ENCODE measurements around the gene MRAS. TPM values are rescaled to one million over a fixed set of nuclear protein-coding genes. Genes with fewer than 3 reads are reported as not detected.

Gene MRAS
- total and polyA plus RNA-seq, 2 of the 13 experiments (the other 11 are each of a cell fraction or from before 2014, with no cell fraction given): 8.8 to 36.2 TPM

GRCh38 chr3:138450181-138450580 lies 101.8 kb downstream of the MRAS start (continued):
- no peak for TF ChIP-seq CERS6 (CRISPR knock-in tag; IDR thresholded peaks at IDR 0.05)
- no peak for TF ChIP-seq SP5 (CRISPR knock-in tag; IDR thresholded peaks at IDR 0.05; ENCODE audit: borderline replicate concordance, low read depth)
- no peak for TF ChIP-seq HIVEP1 (CRISPR knock-in tag; IDR thresholded peaks at IDR 0.05)
- no peak for TF ChIP-seq ZNF780A (CRISPR knock-in tag; IDR thresholded peaks at IDR 0.05)
- no peak for TF ChIP-seq FOXK2 (IDR thresholded peaks at IDR 0.05)
- no peak for TF ChIP-seq SAFB2 (CRISPR knock-in tag; IDR thresholded peaks at IDR 0.05; ENCODE audit: borderline replicate concordance, low read depth)
- TF ChIP-seq ZSCAN9 (CRISPR knock-in tag; IDR thresholded peaks at IDR 0.05; ENCODE audit: borderline replicate concordance): no peak
- TF ChIP-seq CHD2 (IDR thresholded peaks at IDR 0.05; ENCODE audit: low read depth, low read length): no peak
- no peak for TF ChIP-seq ZNF720 (CRISPR knock-in tag; IDR thresholded peaks at IDR 0.05)
- no peak for TF ChIP-seq MAFG (CRISPR knock-in tag; IDR thresholded peaks at IDR 0.05)
- no peak for TF ChIP-seq SALL2 (CRISPR knock-in tag; IDR thresholded peaks at IDR 0.05)

- no peak overlapping the region for H2AFZ ChIP-seq (ENCODE audit: low read length)
- TF ChIP-seq RARA (CRISPR knock-in tag; IDR thresholded peaks at IDR 0.05): no peak
- TF ChIP-seq GPN1 (CRISPR knock-in tag; IDR thresholded peaks at IDR 0.05; ENCODE audit: borderline replicate concordance): no peak
- TF ChIP-seq SMYD3 (CRISPR knock-in tag; IDR thresholded peaks at IDR 0.05): no peak
- no peak for TF ChIP-seq ASH2L (IDR thresholded peaks at IDR 0.05; ENCODE audit: insufficient read length, low read depth, low read length)
- no peak for TF ChIP-seq NONO (IDR thresholded peaks at IDR 0.05)
- no peak for TF ChIP-seq NONO (CRISPR knock-in tag; conservative IDR thresholded peaks at IDR 0.05)
- no peak for TF ChIP-seq SAP130 (CRISPR knock-in tag; IDR thresholded peaks at IDR 0.05; ENCODE audit: low read depth)
- TF ChIP-seq CBX5 (CRISPR knock-in tag; IDR thresholded peaks at IDR 0.05; ENCODE audit: borderline replicate concordance): no peak
- TF ChIP-seq E2F5 (CRISPR knock-in tag; conservative IDR thresholded peaks at IDR 0.05): no peak
- TF ChIP-seq UBTF (CRISPR knock-in tag; IDR thresholded peaks at IDR 0.05): no peak
These were observed 102.5 kb downstream of the MRAS start for GRCh38 chr3:138450704-138451424.

More at GRCh38 chr3:138450704-138451424, 102.5 kb downstream of the MRAS start:
- no peak overlapping the region for H3K27ac ChIP-seq (ENCODE audit: extremely low read length, insufficient read depth, low read length)
- no peaks in the 10 kb centered on the region for H3K9me3 ChIP-seq (ENCODE audit: low read length)
- ChIA-PET POLR2A (no interaction called here), CTCF (ENCODE audit: low intra/inter-chr PET ratio, low total read pairs) (no interaction called here)
- 84% methylated on average over 5 of the region's 6 CpGs for WGBS (ENCODE audit: low lambda C conversion rate)
- H3K79me2 ChIP-seq (ENCODE audit: insufficient read depth, low read length): no peaks in the 10 kb centered on the region
- no peak overlapping the region for H3K4me3 ChIP-seq (replicated peaks in 1 of 3; ENCODE audit: insufficient read depth in 1 of 3, low read depth in 2 of 3, low read length in 3 of 3)
- no peak for FAIRE-seq
- no peaks in the 10 kb centered on the region for H3K4me1 ChIP-seq (ENCODE audit: insufficient read depth, low read length)
- DNase-seq (ENCODE audit: low spot score): no peak
- no peaks in the 10 kb centered on the region for H4K20me1 ChIP-seq (ENCODE audit: insufficient read depth, low read length)
- ATAC-seq: peak; percentile 52; the same call in 2 of the 3 replicates
- H3K27me3 ChIP-seq (ENCODE audit: control insufficient read depth in 1 of 2, insufficient read depth in 2 of 2, low read length in 2 of 2): no peaks in the 10 kb centered on the region
- in situ Hi-C loops (cut with HindIII; ENCODE audit: extremely low pct_ligation_motif_present, low pct_unique_long_range_greater_than_20kb) (no loop called here), intact Hi-C loops (cut with micrococcal nuclease; ENCODE audit: unreplicated experiment) (no loop called here)
- H3K4me2 ChIP-seq (ENCODE audit: low read depth, low read length): no peak overlapping the region
- BruUV-seq (replicated peaks): no TSS peak
- H3K9ac ChIP-seq (ENCODE audit: insufficient read depth, low read depth, low read length): no peak overlapping the region
- H3K36me3 ChIP-seq (replicated peaks in 1 of 2; ENCODE audit: control insufficient read depth in 1 of 2, insufficient read depth in 2 of 2, low read length in 2 of 2): no peaks in the 10 kb centered on the region; a peak in 3 of 5 replicates
